Stimulated activated CD8-positive, alpha-beta memory T cell treated with anti-CD3 and anti-CD28 coated beads, Interleukin-15, amount 100 ng/mL, for 24 hours (primary cell): Measurements from ENCODE around the gene GALNT7.

Source experiments
- DNase-seq: peaks from one replicate; pipeline ENCODE4 v3.0.0-alpha.2; 2020; ENCODE audit warnings: low read depth

Gene GALNT7

GRCh38 chr4:173346074-173346473 is 177.5 kb downstream of the GALNT7 start:
- DNase-seq = no peak

- DNase-seq = no peak
Observed at GRCh38 chr4:173347467-173347866, 178.9 kb downstream of the GALNT7 start.

DNA sequence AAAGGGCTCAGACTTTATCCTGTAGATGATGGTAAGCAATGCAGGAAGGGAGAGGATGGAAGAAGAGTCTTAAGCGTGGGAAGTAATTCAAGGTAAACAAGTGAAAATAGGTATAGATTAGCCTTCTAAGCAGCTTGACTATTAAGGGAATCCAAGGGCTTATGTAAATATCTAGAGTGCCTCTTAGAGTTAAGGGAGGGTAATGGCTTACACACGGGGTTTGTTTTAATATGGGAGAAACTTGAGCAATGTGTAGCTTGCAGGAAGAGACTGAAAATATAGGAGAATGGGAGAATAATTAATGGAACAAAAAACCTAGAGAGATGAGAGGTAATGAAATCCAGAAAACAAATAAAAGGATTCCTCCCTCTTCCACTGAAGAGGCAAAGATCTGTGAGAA is 189.3 kb downstream of the GALNT7 start:
- DNase-seq = no peak

DNA sequence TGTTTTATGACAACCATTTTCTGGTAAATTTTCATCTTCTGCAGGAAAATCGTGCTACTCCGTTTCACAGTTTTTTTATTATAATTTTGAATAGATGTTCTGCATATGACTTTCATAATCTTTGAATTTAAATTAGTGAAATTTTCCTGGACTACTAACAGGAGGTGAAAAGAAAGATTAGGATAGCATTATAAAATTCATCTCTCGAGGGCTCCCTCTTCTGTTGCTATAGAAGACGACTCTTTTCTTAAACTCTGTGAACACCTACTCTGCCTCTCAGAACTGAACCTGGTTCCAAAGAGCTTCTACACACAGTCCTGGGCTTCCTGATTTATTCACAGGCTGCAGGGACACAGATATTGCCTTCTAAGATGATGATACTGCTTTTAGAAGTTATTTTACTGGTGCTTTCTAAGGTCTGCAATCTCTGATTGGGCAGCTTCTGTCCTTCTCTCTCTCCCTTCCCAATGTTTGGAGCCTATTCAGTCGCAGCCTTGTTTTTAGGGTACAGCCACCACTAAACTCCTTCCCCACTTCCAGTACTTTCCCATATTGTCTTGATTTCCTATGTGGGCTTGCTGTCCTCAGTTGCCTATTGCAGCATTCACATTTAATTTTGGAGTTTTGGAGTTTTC is 192.1 kb downstream of the GALNT7 start:
- no peak for DNase-seq

DNA sequence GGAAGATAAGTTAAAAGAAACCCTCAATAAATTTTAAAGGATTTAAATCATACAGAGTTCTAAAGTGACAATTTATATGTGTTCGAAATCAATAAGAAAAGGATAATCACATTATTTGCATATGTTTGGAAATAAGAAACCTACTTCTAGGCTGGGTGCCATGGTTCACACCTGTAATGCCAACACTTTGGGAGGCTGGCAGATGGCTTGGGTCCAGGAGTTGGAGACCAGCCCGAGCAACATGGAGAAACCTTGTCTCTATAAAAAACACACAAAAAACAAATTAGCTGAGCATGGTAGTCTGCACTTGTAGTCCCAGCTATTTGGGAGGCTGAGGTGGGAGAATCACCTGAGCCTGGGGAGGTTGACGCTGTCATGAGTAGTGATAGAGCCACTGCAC is 194.1 kb downstream of the GALNT7 start:
- no peak for DNase-seq

DNA sequence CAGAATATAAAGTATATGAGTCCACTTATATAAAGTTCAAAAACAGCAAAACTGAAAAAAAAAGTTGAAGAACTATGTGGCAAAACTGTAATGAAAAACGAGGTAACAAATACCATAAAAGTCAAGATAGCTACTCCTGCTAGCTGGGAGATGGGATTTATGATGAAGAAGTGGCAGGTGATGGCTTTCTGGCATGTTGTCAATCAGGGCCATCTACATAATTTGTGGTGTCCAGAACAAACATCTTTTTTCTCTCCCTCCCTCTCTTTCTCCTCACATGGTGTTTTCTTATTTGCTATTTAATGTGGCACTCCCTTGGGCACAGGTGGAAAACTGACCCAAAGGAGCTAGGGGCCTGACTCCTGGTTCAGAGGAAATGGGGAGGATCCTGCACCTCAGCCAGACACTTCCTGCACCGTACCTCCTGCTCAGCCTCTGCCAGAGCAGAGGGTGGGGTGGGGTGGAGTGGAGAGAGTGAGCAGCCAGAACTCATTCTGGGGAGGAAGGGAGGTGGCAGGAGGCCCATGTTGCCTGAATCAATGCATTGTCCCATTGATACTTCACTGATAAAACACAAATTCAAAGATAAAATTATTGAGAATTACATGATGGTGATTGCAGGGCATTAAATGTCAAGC is 196.9 kb downstream of the GALNT7 start:
- no peak for DNase-seq

GRCh38 chr4:173367285-173367684 is 198.7 kb downstream of the GALNT7 start:
- DNase-seq = no peak

DNA sequence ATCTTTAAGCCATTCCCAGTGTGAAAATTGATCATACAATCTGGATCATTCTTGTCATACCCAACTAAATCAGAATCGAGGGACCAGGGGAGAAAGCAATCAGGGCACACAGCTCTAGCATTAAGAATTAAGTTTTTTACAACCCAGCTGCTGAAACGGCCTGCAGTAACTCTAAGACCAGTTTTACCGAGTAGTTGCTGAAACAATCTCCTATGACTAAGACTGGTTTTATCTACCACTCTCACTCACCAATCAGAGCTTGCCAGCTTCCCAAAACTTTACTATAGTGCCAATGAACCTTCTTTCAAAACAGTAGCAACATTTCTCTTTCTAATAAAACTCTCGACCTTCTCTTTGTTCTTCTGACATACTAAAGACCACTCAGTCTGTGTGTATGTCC is 199.3 kb downstream of the GALNT7 start:
- DNase-seq = no peak

DNA sequence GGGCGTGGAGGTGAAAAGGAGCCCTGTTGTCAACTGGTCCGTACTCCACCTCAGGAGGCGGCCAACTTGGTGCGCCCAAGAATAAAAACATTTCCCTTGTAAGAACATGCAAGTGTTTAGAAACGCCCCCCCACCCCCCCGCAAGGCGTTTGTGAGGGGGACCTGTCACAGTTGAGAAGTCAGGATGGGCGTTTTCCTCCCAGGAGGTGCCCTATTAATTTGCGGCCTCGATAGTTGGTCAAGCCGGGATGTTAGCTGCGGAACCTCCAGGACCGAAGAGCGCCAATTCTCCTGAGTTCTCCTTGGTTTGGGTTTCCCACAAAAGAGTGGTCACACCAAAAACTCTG is 201.5 kb downstream of the GALNT7 start:
- DNase-seq = peak; percentile 29

- DNase-seq = peak; percentile 93
Observed at GRCh38 chr4:173370477-173371291, 202.1 kb downstream of the GALNT7 start, which contains the start of gene SAP30. Gene SAP30, plus strand, starts transcription at chr4:173370954. Its CDS starts 229 bp downstream, at chr4:173371183.

DNA sequence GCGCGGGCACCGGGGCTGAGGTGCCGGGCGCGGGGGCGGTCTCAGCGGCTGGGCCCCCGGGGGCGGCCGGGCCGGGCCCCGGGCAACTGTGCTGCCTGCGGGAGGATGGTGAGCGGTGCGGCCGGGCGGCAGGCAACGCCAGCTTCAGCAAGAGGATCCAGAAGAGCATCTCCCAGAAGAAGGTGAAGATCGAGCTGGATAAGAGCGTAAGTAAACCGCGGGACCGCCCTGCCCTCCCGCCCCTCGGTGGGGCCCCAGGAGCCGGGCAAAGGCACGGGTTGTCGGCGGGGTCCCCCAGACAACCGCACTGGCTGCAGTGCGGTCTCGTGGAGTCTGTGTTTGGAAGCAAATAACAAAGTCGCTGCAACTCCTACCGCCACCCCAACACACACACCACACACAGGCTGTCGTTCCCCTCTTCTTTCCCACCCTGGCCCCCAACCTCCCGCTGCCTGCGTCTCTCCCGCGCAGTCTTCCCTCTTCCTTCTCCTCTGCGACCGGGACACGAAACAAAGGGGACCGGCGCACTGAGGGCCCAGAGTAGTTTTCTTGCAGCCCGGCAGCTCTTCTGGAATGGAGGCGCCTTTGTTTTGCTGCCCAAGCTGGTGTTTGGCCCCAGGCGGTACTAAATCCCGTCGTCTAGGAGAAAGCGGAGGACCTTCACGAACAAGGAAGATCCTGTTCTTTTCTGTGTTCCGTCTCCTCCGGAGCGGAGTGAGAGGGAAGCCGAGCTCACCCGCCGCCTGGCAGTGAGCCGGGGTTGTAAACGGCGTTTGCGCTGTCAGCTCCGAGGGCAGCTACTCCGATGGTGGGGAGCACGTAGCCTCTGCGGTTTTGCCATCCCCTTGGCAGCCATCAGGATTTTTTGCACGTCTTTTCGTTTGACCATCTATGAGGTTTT is 202.9 kb downstream of the GALNT7 start:
- DNase-seq = peak; percentile 10
